H9 (cell line): Measurements from ENCODE around the gene AKR7A2. TPM values are rescaled to one million over a fixed set of nuclear protein-coding genes. Genes with fewer than 3 reads are reported as not detected.

Experiments used
- DNase-seq: peaks from one replicate; pipeline ENCODE4 v3.0.0-alpha.2; 2017
- H2AFZ ChIP-seq: one replicate; pipeline ENCODE4 v1.6.1; 2013; ENCODE audit warnings: mild to moderate bottlenecking, low read length, control low read depth, moderate library complexity
- H2AK5ac ChIP-seq: 2 replicates; pipeline ENCODE4 v1.6.1; 2013; ENCODE audit warnings: low read length, control low read depth, mixed read lengths; ENCODE audit not compliant: insufficient read length
- H2BK120ac ChIP-seq: one replicate; pipeline ENCODE4 v1.6.1; 2013; ENCODE audit warnings: low read depth, mild to moderate bottlenecking, low read length, control low read depth, inconsistent platforms; ENCODE audit not compliant: poor library complexity, severe bottlenecking
- H2BK12ac ChIP-seq: 2 replicates; pipeline ENCODE4 v1.6.1; 2013; ENCODE audit warnings: low read length, control low read depth, mixed read lengths, low read depth; ENCODE audit not compliant: insufficient read length
- H2BK15ac ChIP-seq: 2 replicates; pipeline ENCODE4 v1.6.1; 2013; ENCODE audit warnings: low read depth, low read length, control low read depth
- H2BK20ac ChIP-seq: one replicate; pipeline ENCODE4 v1.6.1; 2013; ENCODE audit warnings: low read depth, mild to moderate bottlenecking, low read length, control low read depth, inconsistent platforms; ENCODE audit not compliant: poor library complexity, severe bottlenecking
- H2BK5ac ChIP-seq: 2 replicates; pipeline ENCODE4 v1.6.1; 2013; ENCODE audit warnings: low read length, control low read depth, mixed read lengths; ENCODE audit not compliant: insufficient read length
- H3K14ac ChIP-seq: 2 replicates; pipeline ENCODE4 v1.6.1; 2013; ENCODE audit warnings: low read length, control low read depth; ENCODE audit not compliant: insufficient read depth
- H3K18ac ChIP-seq: 2 replicates; pipeline ENCODE4 v1.6.1; 2013; ENCODE audit warnings: low read depth, mild to moderate bottlenecking, mixed read lengths, low read length, control low read depth; ENCODE audit not compliant: insufficient read length
- H3K23ac ChIP-seq: 2 replicates; pipeline ENCODE4 v1.6.1; 2013; ENCODE audit warnings: low read length, control low read depth, mixed read lengths, low read depth; ENCODE audit not compliant: insufficient read length
- H3K23me2 ChIP-seq: 2 replicates; pipeline ENCODE4 v1.6.1; 2013; ENCODE audit warnings: low read depth, mild to moderate bottlenecking, mixed read lengths, low read length, control low read depth; ENCODE audit not compliant: insufficient read length, poor library complexity, severe bottlenecking
- H3K27ac ChIP-seq: 2 replicates; pipeline ENCODE4 v1.5.1; 2013; ENCODE audit warnings: low read length, control low read depth, mixed read lengths, low read depth; ENCODE audit not compliant: insufficient read length
- H3K27me3 ChIP-seq: 2 replicates; pipeline ENCODE4 v1.6.1; 2013; ENCODE audit warnings: low read length, control low read depth, inconsistent platforms; ENCODE audit not compliant: insufficient read depth
- H3K4ac ChIP-seq: 2 replicates; pipeline ENCODE4 v1.6.1; 2013; ENCODE audit warnings: low read depth, mild to moderate bottlenecking, control low read depth, inconsistent platforms, low read length, moderate library complexity
- H3K4me1 ChIP-seq: 2 replicates; pipeline ENCODE4 v1.6.1; 2013; ENCODE audit warnings: low read length, control low read depth, inconsistent platforms; ENCODE audit not compliant: insufficient read depth
- H3K4me2 ChIP-seq: 2 replicates; pipeline ENCODE4 v1.6.1; 2013; ENCODE audit warnings: low read length, control low read depth, mixed read lengths; ENCODE audit not compliant: insufficient read length, insufficient read depth
- H3K56ac ChIP-seq: 2 replicates; pipeline ENCODE4 v1.6.1; 2013; ENCODE audit warnings: low read depth, mild to moderate bottlenecking, mixed read lengths, low read length, control low read depth; ENCODE audit not compliant: insufficient read length
- H3K79me1 ChIP-seq: 2 replicates; pipeline ENCODE4 v1.6.1; 2013; ENCODE audit warnings: low read depth, mild to moderate bottlenecking, moderate library complexity, low read length, control low read depth, inconsistent platforms; ENCODE audit not compliant: insufficient read depth, poor library complexity, severe bottlenecking
- H3K79me2 ChIP-seq: 2 replicates; pipeline ENCODE4 v1.6.1; 2013; ENCODE audit warnings: low read length, control low read depth, inconsistent platforms; ENCODE audit not compliant: insufficient read depth
- H3K9ac ChIP-seq: 2 replicates; pipeline ENCODE4 v1.6.1; 2013; ENCODE audit warnings: low read length, control low read depth, mixed read lengths; ENCODE audit not compliant: insufficient read length; ENCODE audit errors: extremely low read depth
- H3K9me3 ChIP-seq: one replicate; pipeline ENCODE4 v1.6.1; 2013; ENCODE audit warnings: low read depth, low read length, inconsistent platforms; ENCODE audit not compliant: control insufficient read depth
- H3T11ph ChIP-seq: one replicate; pipeline ENCODE4 v1.6.1; 2013; ENCODE audit warnings: mild to moderate bottlenecking, low read length, control low read depth, inconsistent platforms
- H4K20me1 ChIP-seq: one replicate; pipeline ENCODE4 v1.6.1; 2013; ENCODE audit not compliant: control insufficient read depth, insufficient read length, insufficient read depth
- H4K5ac ChIP-seq: 2 replicates; pipeline ENCODE4 v1.6.1; 2013; ENCODE audit warnings: low read depth, mild to moderate bottlenecking, mixed read lengths, low read length, control low read depth; ENCODE audit not compliant: insufficient read length
- H4K8ac ChIP-seq: replicated peaks from 2 replicates; pipeline ENCODE4 v1.6.1; 2013; ENCODE audit warnings: low read length, control low read depth, mixed read lengths, low read depth; ENCODE audit not compliant: insufficient read length
- H4K91ac ChIP-seq: 2 replicates; pipeline ENCODE4 v1.6.1; 2013; ENCODE audit warnings: low read depth, mild to moderate bottlenecking, moderate library complexity, mixed read lengths, low read length, control low read depth; ENCODE audit not compliant: insufficient read length
- H3K27ac Mint-ChIP-seq, 3 experiments: 2 replicates in 2 of 3; 3 replicates in 1 of 3; pipeline ENCODE4 v1.8.0; 2020 to 2021; ENCODE audit warnings: mixed read lengths in 3 of 3, mild to moderate bottlenecking in 1 of 3, moderate library complexity in 1 of 3
- H3K27me3 Mint-ChIP-seq: 2 replicates; pipeline ENCODE4 v1.8.0; 2021; ENCODE audit warnings: low read depth, mild to moderate bottlenecking, moderate library complexity, mixed read lengths
- H3K36me3 Mint-ChIP-seq, 3 experiments: 2 replicates in 2 of 3; 3 replicates in 1 of 3; pipeline ENCODE4 v1.8.0; 2020 to 2021; ENCODE audit warnings: low read depth in 3 of 3, mixed read lengths in 3 of 3; ENCODE audit not compliant: insufficient read depth in 1 of 3
- H3K4me1 Mint-ChIP-seq, 2 experiments: 2 replicates each; pipeline ENCODE4 v1.8.0; 2020; ENCODE audit warnings: mixed read lengths in 2 of 2
- H3K4me3 Mint-ChIP-seq, 2 experiments: 2 replicates in 1 of 2; 3 replicates in 1 of 2; pipeline ENCODE4 v1.8.0; 2020 to 2021; ENCODE audit warnings: mild to moderate bottlenecking in 2 of 2, mixed read lengths in 2 of 2, moderate library complexity in 1 of 2
- H3K9me3 Mint-ChIP-seq, 2 experiments: 2 replicates in 1 of 2; 3 replicates in 1 of 2; pipeline ENCODE4 v1.8.0; 2020; ENCODE audit warnings: mild to moderate bottlenecking in 2 of 2, mixed read lengths in 2 of 2, moderate library complexity in 1 of 2
- WGBS: extraction: QIAGEN DNeasy Blood & Tissue Kit; methylation state at CpG from one replicate; pipeline ENCODE4 v1.1.7; 2013; ENCODE audit warnings: missing lambda C conversion rate, low lambda C conversion rate, mixed read lengths; ENCODE audit not compliant: insufficient read length; ENCODE audit errors: extremely low coverage; 5-methylcytosine and 5-hydroxymethylcytosine counted together
- total RNA-seq: library from RNA; stranded (reverse); gene quantifications from 2 replicates; pipeline ENCODE4 v1.2.1, GENCODE V29; 2021
- TF ChIP-seq, protein P1 (sequence below): fragments of 200-600 bp; sonication (generic); conservative IDR thresholded peaks from 3 replicates; pipeline ENCODE4 v1.8.0; 2021; ENCODE audit warnings: antibody characterized with exemption, mild to moderate bottlenecking

Gene AKR7A2
- total RNA-seq, 1 experiment from 2014 or later, result 50.3 TPM

DNA sequence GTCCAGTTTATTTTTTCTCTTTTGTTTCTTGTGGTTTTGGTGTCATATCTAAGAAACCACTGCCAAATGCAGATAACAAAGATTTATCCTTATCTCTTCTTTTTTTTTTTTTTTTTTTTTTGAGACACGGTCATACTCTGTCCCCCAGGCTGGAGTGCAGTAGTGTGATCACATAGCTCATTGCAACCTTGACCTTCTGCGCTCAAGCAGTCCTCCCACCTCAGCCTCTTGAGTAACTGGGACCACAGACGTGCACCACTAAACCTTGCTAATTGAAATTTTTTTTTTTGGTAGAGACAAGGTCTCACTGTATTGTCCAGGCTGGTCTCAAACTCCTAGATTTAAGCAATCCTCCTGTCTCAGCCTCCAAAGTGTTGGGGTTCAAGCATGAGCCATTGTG lies 9.1 kb upstream of the AKR7A2 start:
- H2AFZ ChIP-seq, result no peak overlapping the region
- H4K91ac ChIP-seq, result no peak overlapping the region
- H2BK5ac ChIP-seq, result no peak overlapping the region
- H2BK15ac ChIP-seq, result no peak overlapping the region
- H4K8ac ChIP-seq, result no peak overlapping the region
- no peaks in the 10 kb centered on the region for H3K27me3 ChIP-seq
- H3K4me1 Mint-ChIP-seq, result peaks cover 0 to 2% of the 10 kb centered on the region in 2 experiments; a peak in 1 of 4 replicates
- H3K9me3 ChIP-seq, result no peaks in the 10 kb centered on the region
- H4K5ac ChIP-seq, result no peak overlapping the region
- no CpG with 5 or more reads among the region's 3 CpGs for WGBS
- no peak overlapping the region for H2BK12ac ChIP-seq
- TF ChIP-seq, protein P1, sequence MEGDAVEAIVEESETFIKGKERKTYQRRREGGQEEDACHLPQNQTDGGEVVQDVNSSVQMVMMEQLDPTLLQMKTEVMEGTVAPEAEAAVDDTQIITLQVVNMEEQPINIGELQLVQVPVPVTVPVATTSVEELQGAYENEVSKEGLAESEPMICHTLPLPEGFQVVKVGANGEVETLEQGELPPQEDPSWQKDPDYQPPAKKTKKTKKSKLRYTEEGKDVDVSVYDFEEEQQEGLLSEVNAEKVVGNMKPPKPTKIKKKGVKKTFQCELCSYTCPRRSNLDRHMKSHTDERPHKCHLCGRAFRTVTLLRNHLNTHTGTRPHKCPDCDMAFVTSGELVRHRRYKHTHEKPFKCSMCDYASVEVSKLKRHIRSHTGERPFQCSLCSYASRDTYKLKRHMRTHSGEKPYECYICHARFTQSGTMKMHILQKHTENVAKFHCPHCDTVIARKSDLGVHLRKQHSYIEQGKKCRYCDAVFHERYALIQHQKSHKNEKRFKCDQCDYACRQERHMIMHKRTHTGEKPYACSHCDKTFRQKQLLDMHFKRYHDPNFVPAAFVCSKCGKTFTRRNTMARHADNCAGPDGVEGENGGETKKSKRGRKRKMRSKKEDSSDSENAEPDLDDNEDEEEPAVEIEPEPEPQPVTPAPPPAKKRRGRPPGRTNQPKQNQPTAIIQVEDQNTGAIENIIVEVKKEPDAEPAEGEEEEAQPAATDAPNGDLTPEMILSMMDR, result no peak
- H3K56ac ChIP-seq, result no peak overlapping the region
- H3K4me3 Mint-ChIP-seq, result peak overlapping the region in 1 of 2 experiments; percentile 4; a peak in 1 of 5 replicates
- peaks cover 6 to 37% (median 37%) of the 10 kb centered on the region in 3 experiments; a peak in 6 of 7 replicates for H3K36me3 Mint-ChIP-seq
- no peak overlapping the region for H3K4ac ChIP-seq
- H3K4me1 ChIP-seq, result no peaks in the 10 kb centered on the region
- no peak overlapping the region for H3T11ph ChIP-seq
- H3K23me2 ChIP-seq, result no peaks in the 10 kb centered on the region
- H3K27me3 Mint-ChIP-seq, result no peaks in the 10 kb centered on the region; the same call in 1 of the 2 replicates
- H3K14ac ChIP-seq, result no peak overlapping the region
- no peak for DNase-seq
- no peak overlapping the region for H3K27ac Mint-ChIP-seq
- no peak overlapping the region for H2BK120ac ChIP-seq
- no peak overlapping the region for H3K27ac ChIP-seq
- no peaks in the 10 kb centered on the region for H3K9me3 Mint-ChIP-seq
- H4K20me1 ChIP-seq, result no peaks in the 10 kb centered on the region
- H3K79me2 ChIP-seq, result no peaks in the 10 kb centered on the region
- no peak overlapping the region for H2AK5ac ChIP-seq
- H3K18ac ChIP-seq, result no peak overlapping the region
- H3K79me1 ChIP-seq, result no peaks in the 10 kb centered on the region
- H2BK20ac ChIP-seq, result no peak overlapping the region
- H3K23ac ChIP-seq, result no peak overlapping the region
- H3K4me2 ChIP-seq, result no peak overlapping the region
- H3K9ac ChIP-seq, result no peak overlapping the region
